Tibial nerve (tissue), 3 donors: ENCODE measurements around the gene ANO8.

Experiments
- POLR2A ChIP-seq, 2 donors: fragments of 450-650 bp; IDR thresholded peaks; one replicate each; pipeline ENCODE4 v1.6.1; 2017; ENCODE audit warnings: antibody characterized with exemption in 2 of 2, mild to moderate bottlenecking in 2 of 2, moderate library complexity in 2 of 2
- TF ChIP-seq, protein P1 (sequence below), 5 experiments: fragments of 200-600 bp in 3 of 5; fragments of 450-650 bp in 2 of 5; sonication (generic) in 3 of 5; IDR thresholded peaks; one replicate each; pipeline ENCODE4 v1.5.1; 2016 to 2019; ENCODE audit warnings: antibody characterized with exemption in 5 of 5, mild to moderate bottlenecking in 3 of 5, moderate library complexity in 2 of 5

DNA sequence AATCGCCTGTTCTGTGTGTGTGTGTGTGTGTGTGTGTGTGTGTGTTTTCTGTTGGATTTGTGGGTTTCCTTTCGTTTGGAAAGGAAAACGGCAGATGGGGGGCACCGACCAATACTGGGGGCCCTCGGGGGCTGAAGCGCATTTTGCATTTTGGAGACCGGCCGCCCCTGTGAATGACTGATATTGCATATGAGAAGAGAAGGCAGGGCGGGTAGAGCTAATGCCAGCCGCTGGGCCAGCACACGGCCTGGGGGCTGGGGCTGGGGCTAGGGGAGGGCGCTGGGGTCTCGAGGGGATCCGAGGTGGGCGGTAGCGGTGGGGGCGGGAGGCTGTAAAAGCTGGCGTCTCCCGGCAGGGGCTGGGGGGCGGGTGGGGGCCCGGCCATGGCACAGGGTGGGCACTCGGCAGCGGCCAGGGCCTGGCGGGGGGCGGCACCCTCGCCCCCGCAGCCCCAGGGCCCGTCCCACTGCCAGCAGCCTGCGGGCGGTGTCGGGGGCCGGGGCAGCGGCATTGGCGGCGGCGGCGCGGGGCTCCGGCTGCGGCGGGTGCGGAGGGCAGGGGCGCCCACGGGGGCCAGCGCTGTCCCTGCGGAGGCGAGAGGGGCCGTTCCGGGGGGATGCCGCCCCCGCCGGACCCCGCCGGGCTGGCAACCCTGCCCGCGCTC, 11.2 kb downstream of the ANO8 start:
- TF ChIP-seq, protein P1, sequence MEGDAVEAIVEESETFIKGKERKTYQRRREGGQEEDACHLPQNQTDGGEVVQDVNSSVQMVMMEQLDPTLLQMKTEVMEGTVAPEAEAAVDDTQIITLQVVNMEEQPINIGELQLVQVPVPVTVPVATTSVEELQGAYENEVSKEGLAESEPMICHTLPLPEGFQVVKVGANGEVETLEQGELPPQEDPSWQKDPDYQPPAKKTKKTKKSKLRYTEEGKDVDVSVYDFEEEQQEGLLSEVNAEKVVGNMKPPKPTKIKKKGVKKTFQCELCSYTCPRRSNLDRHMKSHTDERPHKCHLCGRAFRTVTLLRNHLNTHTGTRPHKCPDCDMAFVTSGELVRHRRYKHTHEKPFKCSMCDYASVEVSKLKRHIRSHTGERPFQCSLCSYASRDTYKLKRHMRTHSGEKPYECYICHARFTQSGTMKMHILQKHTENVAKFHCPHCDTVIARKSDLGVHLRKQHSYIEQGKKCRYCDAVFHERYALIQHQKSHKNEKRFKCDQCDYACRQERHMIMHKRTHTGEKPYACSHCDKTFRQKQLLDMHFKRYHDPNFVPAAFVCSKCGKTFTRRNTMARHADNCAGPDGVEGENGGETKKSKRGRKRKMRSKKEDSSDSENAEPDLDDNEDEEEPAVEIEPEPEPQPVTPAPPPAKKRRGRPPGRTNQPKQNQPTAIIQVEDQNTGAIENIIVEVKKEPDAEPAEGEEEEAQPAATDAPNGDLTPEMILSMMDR (IDR thresholded peaks at IDR 0.05) = no peak
- no peak for TF ChIP-seq POLR2A (IDR thresholded peaks at IDR 0.05)
